Upper lobe of left lung (tissue), 6 donors: ENCODE data around the gene DPP10. TPM values are rescaled to one million over a fixed set of nuclear protein-coding genes. Genes with fewer than 3 reads are reported as not detected.

Experiments
- ATAC-seq, 2 donors: fragments of 200-7000 bp; cut with Tn5 transposase; one replicate each; pipeline ENCODE4 v1.9.1; 2022; ENCODE audit warnings: mild to moderate bottlenecking in 2 of 2, moderate library complexity in 2 of 2; ENCODE audit not compliant: low FRiP score in 2 of 2
- DNase-seq, 2 donors: peaks; one replicate each; pipeline ENCODE4 v3.0.0-alpha.2; 2019 to 2020
- H3K27ac ChIP-seq, 4 donors: fragments of 200-600 bp; sonication (generic); one replicate each; pipeline ENCODE4 v1.5.1; 2016 to 2019
- H3K27me3 ChIP-seq, 4 donors: fragments of 200-600 bp; sonication (generic); one replicate each; pipeline ENCODE4 v1.5.1; 2017 to 2019
- H3K36me3 ChIP-seq, 4 donors: fragments of 200-600 bp; sonication (generic); one replicate each; pipeline ENCODE4 v1.5.1; 2016 to 2019
- H3K4me1 ChIP-seq, 4 donors: fragments of 200-600 bp; sonication (generic); one replicate each; pipeline ENCODE4 v1.5.1; 2018 to 2019
- H3K4me3 ChIP-seq, 4 donors: fragments of 200-600 bp; sonication (generic); one replicate each; pipeline ENCODE4 v1.5.1; 2017 to 2019; ENCODE audit warnings: mild to moderate bottlenecking in 2 of 4, moderate library complexity in 1 of 4
- H3K9me3 ChIP-seq, 4 donors: fragments of 200-600 bp; sonication (generic); one replicate each; pipeline ENCODE4 v1.5.1; 2018 to 2019
- CTCF ChIP-seq, 6 experiments: fragments of 450-650 bp in 4 of 6; fragments of 200-600 bp in 2 of 6; sonication (generic) in 2 of 6; IDR thresholded peaks; one replicate each; pipeline ENCODE4 v1.5.1; 2016 to 2019; ENCODE audit warnings: antibody characterized with exemption in 6 of 6
- EP300 ChIP-seq, 4 donors: sonication (generic); formaldehyde crosslinking; IDR thresholded peaks; one replicate each; pipeline ENCODE4 v1.5.1; 2017; ENCODE audit warnings: antibody characterized with exemption in 4 of 4, control low read depth in 2 of 4
- POLR2A ChIP-seq, 4 donors: fragments of 450-650 bp; IDR thresholded peaks; one replicate each; pipeline ENCODE4 v1.5.1; 2016 to 2017; ENCODE audit warnings: antibody characterized with exemption in 4 of 4, mild to moderate bottlenecking in 2 of 4
- POLR2AphosphoS5 ChIP-seq, 2 donors: sonication (generic); formaldehyde crosslinking; IDR thresholded peaks; one replicate each; pipeline ENCODE4 v1.5.1; 2017; ENCODE audit warnings: antibody characterized with exemption in 2 of 2
- WGBS, 2 donors: methylation state at CpG; one replicate each; pipeline ENCODE4 v1.1.5; 2017 to 2018; 5-methylcytosine and 5-hydroxymethylcytosine counted together
- total RNA-seq, 6 donors: library from RNA; depleted of rRNA in 4 of 6; stranded (reverse); fragments of >200 nt in 4 of 6; gene quantifications; one replicate each; pipeline versions ENCODE4 v1.1.0 to v1.2.1, GENCODE V29; 2016 to 2021
- donor health status: DM: no; HTN: no; CAD: no; lungs with moderate emphysema.
- donor health status: DM: no; HTN: yes; CAD: no; lungs with severe emphysema.

The DPP10 gene
- total RNA-seq, 6 donors from 2014 or later = 0.46 to 1.7 (median 0.77) TPM; not detected in 2

DNA sequence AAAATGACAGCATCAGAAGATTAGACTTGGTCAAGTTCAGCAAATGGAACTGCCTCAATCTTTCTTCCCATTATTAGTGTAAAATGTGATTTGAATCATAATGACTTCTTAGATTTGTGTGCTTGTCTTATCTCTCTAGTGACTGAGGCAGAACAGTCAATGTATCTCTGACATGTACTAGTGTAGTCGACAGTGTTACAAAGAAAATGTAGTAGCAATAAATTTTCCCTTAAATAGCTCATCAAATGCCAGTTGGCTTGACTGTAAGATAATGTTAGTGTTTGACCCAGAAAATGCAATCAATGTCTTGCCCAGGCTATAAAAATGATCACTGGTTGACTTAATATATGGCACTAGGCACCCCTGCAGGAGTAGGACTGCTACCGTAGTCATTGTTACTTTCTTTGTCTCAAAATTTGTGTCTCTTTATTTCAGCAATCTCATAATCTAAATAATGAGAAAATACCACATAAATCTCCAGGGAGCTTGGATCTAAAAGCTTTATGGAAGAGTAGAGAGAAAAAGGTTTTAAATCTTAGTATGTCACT lies 1336.7 kb downstream of the DPP10 start:
- 70 to 87% methylated on average over 2 of the region's 2 CpGs for WGBS, 2 donors
- H3K27ac ChIP-seq = no peak overlapping the region
- no peak for DNase-seq
- TF ChIP-seq EP300 (IDR thresholded peaks at IDR 0.05) = no peak
- no peak for TF ChIP-seq POLR2AphosphoS5 (IDR thresholded peaks at IDR 0.05)
- no peak for TF ChIP-seq POLR2A (IDR thresholded peaks at IDR 0.05)
- no peak for TF ChIP-seq CTCF (IDR thresholded peaks at IDR 0.05)
- no peak overlapping the region for H3K4me3 ChIP-seq
- no peaks in the 10 kb centered on the region for H3K4me1 ChIP-seq
- H3K36me3 ChIP-seq = no peaks in the 10 kb centered on the region
- H3K27me3 ChIP-seq = no peaks in the 10 kb centered on the region
- ATAC-seq = no peak
- no peaks in the 10 kb centered on the region for H3K9me3 ChIP-seq

- WGBS, 2 donors = 77 to 80% methylated on average over 4 of the region's 4 CpGs
- no peak for ATAC-seq
- TF ChIP-seq POLR2AphosphoS5 (IDR thresholded peaks at IDR 0.05) = no peak
- no peak for TF ChIP-seq CTCF (IDR thresholded peaks at IDR 0.05)
- no peak for TF ChIP-seq EP300 (IDR thresholded peaks at IDR 0.05)
- no peak for TF ChIP-seq POLR2A (IDR thresholded peaks at IDR 0.05)
Measured at GRCh38 chr2:115782286-115782685, 1339.8 kb downstream of the DPP10 start.

GRCh38 chr2:115796078-115796477 lies 1353.6 kb downstream of the DPP10 start:
- Histone ChIP-seq H3K4me1 (no peaks in the 10 kb centered on the region), H3K36me3 (no peaks in the 10 kb centered on the region), H3K4me3 (no peak overlapping the region), H3K27ac (no peak overlapping the region), H3K27me3 (no peaks in the 10 kb centered on the region), H3K9me3 (no peaks in the 10 kb centered on the region)
- 74 to 77% methylated on average over 3 of the region's 3 CpGs for WGBS, 2 donors
- no peak for TF ChIP-seq CTCF (IDR thresholded peaks at IDR 0.05)
- TF ChIP-seq POLR2AphosphoS5 (IDR thresholded peaks at IDR 0.05) = no peak
- no peak for TF ChIP-seq EP300 (IDR thresholded peaks at IDR 0.05)
- no peak for TF ChIP-seq POLR2A (IDR thresholded peaks at IDR 0.05)
- no peak for DNase-seq
- no peak for ATAC-seq

More at GRCh38 chr2:115782286-115782685, 1339.8 kb downstream of the DPP10 start:
- no peaks in the 10 kb centered on the region for H3K27me3 ChIP-seq
- no peaks in the 10 kb centered on the region for H3K36me3 ChIP-seq
- no peaks in the 10 kb centered on the region for H3K9me3 ChIP-seq
- no peak overlapping the region for H3K4me3 ChIP-seq
- no peaks in the 10 kb centered on the region for H3K4me1 ChIP-seq
- no peak overlapping the region for H3K27ac ChIP-seq
- no peak for DNase-seq

- Histone ChIP-seq H3K4me3 (no peak overlapping the region), H3K36me3 (no peaks in the 10 kb centered on the region), H3K9me3 (no peaks in the 10 kb centered on the region), H3K27me3 (no peaks in the 10 kb centered on the region), H3K4me1 (no peaks in the 10 kb centered on the region), H3K27ac (no peak overlapping the region)
- DNase-seq = no peak
- TF ChIP-seq POLR2AphosphoS5 (IDR thresholded peaks at IDR 0.05) (no peak), EP300 (IDR thresholded peaks at IDR 0.05) (no peak), POLR2A (IDR thresholded peaks at IDR 0.05) (no peak), CTCF (IDR thresholded peaks at IDR 0.05) (no peak)
- ATAC-seq = no peak
- 86 to 92% methylated on average over 3 of the region's 3 CpGs for WGBS, 2 donors
Measured at GRCh38 chr2:115807276-115807675, 1364.8 kb downstream of the DPP10 start.

- DNase-seq (no peak), ATAC-seq (no peak)
- no peaks in the 10 kb centered on the region for H3K27me3 ChIP-seq
- H3K4me1 ChIP-seq = no peaks in the 10 kb centered on the region
- H3K27ac ChIP-seq = no peak overlapping the region
- WGBS, 2 donors = 75 to 86% methylated on average over 1 of the region's 1 CpG
- TF ChIP-seq POLR2A (IDR thresholded peaks at IDR 0.05) = no peak
- no peak for TF ChIP-seq CTCF (IDR thresholded peaks at IDR 0.05)
- no peak for TF ChIP-seq POLR2AphosphoS5 (IDR thresholded peaks at IDR 0.05)
- TF ChIP-seq EP300 (IDR thresholded peaks at IDR 0.05) = no peak
- H3K9me3 ChIP-seq = no peaks in the 10 kb centered on the region
- no peaks in the 10 kb centered on the region for H3K36me3 ChIP-seq
- H3K4me3 ChIP-seq = no peak overlapping the region
Measured at GRCh38 chr2:115825912-115826311, 1383.5 kb downstream of the DPP10 start.
